Hepatocyte (in vitro differentiated cells): ENCODE measurements around the gene IFI30. TPM values are rescaled to one million over a fixed set of nuclear protein-coding genes. Genes with fewer than 3 reads are reported as not detected.

Experiments used
- DNase-seq: peaks from one replicate; pipeline ENCODE4 v3.0.0-alpha.2; 2016; ENCODE audit warnings: low spot score
- H2AFZ ChIP-seq: fragments of 200-600 bp; sonication (generic); 2 replicates; pipeline ENCODE4 v1.6.0; 2016; ENCODE audit warnings: antibody characterized with exemption, mild to moderate bottlenecking
- H3K27ac ChIP-seq: fragments of 200-600 bp; sonication (generic); 2 replicates; pipeline ENCODE4 v1.5.1; 2016; ENCODE audit warnings: mild to moderate bottlenecking
- H3K27me3 ChIP-seq: fragments of 200-600 bp; sonication (generic); 2 replicates; pipeline ENCODE4 v1.6.1; 2016
- H3K36me3 ChIP-seq: fragments of 200-600 bp; sonication (generic); replicated peaks from 2 replicates; pipeline ENCODE4 v1.5.1; 2016; ENCODE audit warnings: low read depth; ENCODE audit not compliant: insufficient read depth
- H3K4me1 ChIP-seq: fragments of 200-600 bp; sonication (generic); 2 replicates; pipeline ENCODE4 v1.5.1; 2016; ENCODE audit warnings: mild to moderate bottlenecking, moderate library complexity; ENCODE audit not compliant: insufficient read depth
- H3K4me2 ChIP-seq: fragments of 200-600 bp; sonication (generic); 2 replicates; pipeline ENCODE4 v1.6.0; 2016
- H3K4me3 ChIP-seq: fragments of 200-600 bp; sonication (generic); 2 replicates; pipeline ENCODE4 v1.5.1; 2016; ENCODE audit warnings: mild to moderate bottlenecking
- H3K79me2 ChIP-seq: fragments of 200-600 bp; sonication (generic); 2 replicates; pipeline ENCODE4 v1.6.0; 2017; ENCODE audit warnings: mild to moderate bottlenecking
- H3K9me2 ChIP-seq: fragments of 200-600 bp; sonication (generic); replicated peaks from 2 replicates; pipeline ENCODE4 v1.6.0; 2017; ENCODE audit warnings: mild to moderate bottlenecking; ENCODE audit not compliant: insufficient read depth
- H3K9me3 ChIP-seq: fragments of 200-600 bp; sonication (generic); 2 replicates; pipeline ENCODE4 v1.5.1; 2016; ENCODE audit warnings: low read depth, mild to moderate bottlenecking
- H4K20me1 ChIP-seq: fragments of 200-600 bp; sonication (generic); 2 replicates; pipeline ENCODE4 v1.6.0; 2016; ENCODE audit warnings: mild to moderate bottlenecking; ENCODE audit not compliant: insufficient read depth, poor library complexity, severe bottlenecking
- CTCF ChIP-seq: fragments of 200-600 bp; sonication (generic); IDR thresholded peaks from 2 replicates; pipeline ENCODE4 v1.5.1; 2016; ENCODE audit warnings: antibody characterized with exemption, mild to moderate bottlenecking; ENCODE audit not compliant: poor library complexity
- EZH2 ChIP-seq: fragments of 200-600 bp; sonication (generic); IDR thresholded peaks from 2 replicates; pipeline ENCODE4 v1.6.1; 2016; ENCODE audit warnings: antibody characterized with exemption, mild to moderate bottlenecking, borderline replicate concordance
- EZH2phosphoT487 ChIP-seq: fragments of 200-600 bp; sonication (generic); IDR thresholded peaks from one replicate; pipeline ENCODE4 v1.6.1; 2018; ENCODE audit warnings: antibody characterized with exemption, mild to moderate bottlenecking, low read depth, moderate library complexity; ENCODE audit not compliant: unreplicated experiment, severe bottlenecking
- WGBS: methylation state at CpG from one replicate; pipeline ENCODE4 v1.1.6; 2016; ENCODE audit warnings: low lambda C conversion rate; ENCODE audit errors: missing lambda C conversion rate; 5-methylcytosine and 5-hydroxymethylcytosine counted together
- polyA plus RNA-seq: library from polyadenylated mRNA; unstranded; fragments of >200 nt; fragmentation: Nextera tagmentation; extraction: Ambion mirVana; gene quantifications from 2 replicates; pipeline ENCODE4 v1.2.1, GENCODE V29; 2016
- total RNA-seq: library from RNA; depleted of rRNA; stranded (reverse); fragments of >200 nt; gene quantifications from 2 replicates; pipeline ENCODE4 v1.2.3, GENCODE V29; 2014

Gene IFI30
- total and polyA plus RNA-seq, 2 experiments from 2014 or later = 95.7 to 170 TPM

- H2AFZ ChIP-seq = no peak overlapping the region
- no peak for DNase-seq
- H3K4me2 ChIP-seq = no peak overlapping the region
- H3K79me2 ChIP-seq = no peaks in the 10 kb centered on the region
- H3K9me2 ChIP-seq = no peaks in the 10 kb centered on the region
- WGBS = 92% methylated on average over 19 of the region's 19 CpGs
- no peak for TF ChIP-seq CTCF
- TF ChIP-seq EZH2 = no peak
- TF ChIP-seq EZH2phosphoT487 = no peak
- no peak overlapping the region for H3K27ac ChIP-seq
- no peak overlapping the region for H3K4me3 ChIP-seq
- no peaks in the 10 kb centered on the region for H3K9me3 ChIP-seq
- no peaks in the 10 kb centered on the region for H4K20me1 ChIP-seq
- peaks cover 6% of the 10 kb centered on the region for H3K4me1 ChIP-seq
- no peaks in the 10 kb centered on the region for H3K27me3 ChIP-seq
- H3K36me3 ChIP-seq = no peaks in the 10 kb centered on the region
Observed at GRCh38 chr19:18176367-18177310, 3.0 kb downstream of the IFI30 start.

- H3K27ac ChIP-seq = no peak overlapping the region
- 90% methylated on average over 5 of the region's 5 CpGs for WGBS
- TF ChIP-seq EZH2 = no peak
- no peak for TF ChIP-seq CTCF
- TF ChIP-seq EZH2phosphoT487 = no peak
- H3K79me2 ChIP-seq = no peaks in the 10 kb centered on the region
- no peaks in the 10 kb centered on the region for H3K36me3 ChIP-seq
- no peak overlapping the region for H3K4me2 ChIP-seq
- no peak overlapping the region for H2AFZ ChIP-seq
- H3K4me3 ChIP-seq = no peak overlapping the region
- no peak for DNase-seq
- H3K4me1 ChIP-seq = no peaks in the 10 kb centered on the region
- H3K9me3 ChIP-seq = no peaks in the 10 kb centered on the region
- H4K20me1 ChIP-seq = no peaks in the 10 kb centered on the region
- no peaks in the 10 kb centered on the region for H3K27me3 ChIP-seq
- H3K9me2 ChIP-seq = no peaks in the 10 kb centered on the region
Observed at GRCh38 chr19:18179957-18180356, 6.3 kb downstream of the IFI30 start.

- TF ChIP-seq CTCF (no peak), EZH2phosphoT487 (peak; percentile 76)
- no peak overlapping the region for H3K4me3 ChIP-seq
- H3K9me3 ChIP-seq = no peaks in the 10 kb centered on the region
- no peaks in the 10 kb centered on the region for H3K4me1 ChIP-seq
- DNase-seq = no peak
- no peak overlapping the region for H3K27ac ChIP-seq
- H4K20me1 ChIP-seq = no peaks in the 10 kb centered on the region
- no peaks in the 10 kb centered on the region for H3K27me3 ChIP-seq
- no peaks in the 10 kb centered on the region for H3K9me2 ChIP-seq
- no peaks in the 10 kb centered on the region for H3K79me2 ChIP-seq
- H3K36me3 ChIP-seq = no peaks in the 10 kb centered on the region
- no peak overlapping the region for H2AFZ ChIP-seq
- no peak overlapping the region for H3K4me2 ChIP-seq
Observed at GRCh38 chr19:18183529-18183928, 9.9 kb downstream of the IFI30 start.
